HG03280 (cell line): Measurements from ENCODE around the gene TOR2A.
"Not testable (repeated sequence)": the region's sequence is repeated elsewhere in the genome, so short reads cannot be mapped to it uniquely, and the experiment has no call there.

Experiments
- ATAC-seq: cut with Tn5 transposase; IDR thresholded peaks from one replicate; pipeline ENCODE4 v1.9.1; 2021; ENCODE audit warnings: mild to moderate bottlenecking, moderate library complexity; ENCODE audit not compliant: unreplicated experiment

Gene TOR2A

GRCh38 chr9:127734747-127735529, at the start of gene TOR2A:
TOR2A (minus strand) TSS chr9:127735294; CDS start chr9:127735270, 24 bp downstream.
- ATAC-seq, result peak; percentile 89

GRCh38 chr9:127783111-127784008, 48.3 kb upstream of the TOR2A start:
- ATAC-seq, result no peak

GRCh38 chr9:127781806-127782205, 46.7 kb upstream of the TOR2A start:
- no peak for ATAC-seq

GRCh38 chr9:127780909-127781308, 45.8 kb upstream of the TOR2A start:
- not testable (repeated sequence) for ATAC-seq

- no peak for ATAC-seq
Measured at GRCh38 chr9:127780126-127780885, 45.2 kb upstream of the TOR2A start.

- ATAC-seq, result peak; percentile 53
Measured at GRCh38 chr9:127779136-127779981, 44.3 kb upstream of the TOR2A start.

- peak; percentile 38 for ATAC-seq
Measured at GRCh38 chr9:127778280-127779135, 43.4 kb upstream of the TOR2A start, which contains the start of gene SH2D3C. SH2D3C (minus strand) TSS chr9:127778666; CDS start chr9:127778627, 39 bp downstream.

- ATAC-seq, result no peak
Measured at GRCh38 chr9:127777368-127777980, 42.4 kb upstream of the TOR2A start.

GRCh38 chr9:127776924-127777289, 41.8 kb upstream of the TOR2A start:
- no peak for ATAC-seq

GRCh38 chr9:127776195-127776923, 41.3 kb upstream of the TOR2A start:
- ATAC-seq, result no peak

GRCh38 chr9:127773981-127774380, 38.9 kb upstream of the TOR2A start:
- no peak for ATAC-seq

GRCh38 chr9:127773272-127773671, 38.2 kb upstream of the TOR2A start:
- no peak for ATAC-seq

- no peak for ATAC-seq
Measured at GRCh38 chr9:127772603-127773002, 37.5 kb upstream of the TOR2A start.

GRCh38 chr9:127771570-127772189, 36.6 kb upstream of the TOR2A start:
- ATAC-seq, result no peak

- peak; percentile 86 for ATAC-seq
Measured at GRCh38 chr9:127770905-127771569, 35.9 kb upstream of the TOR2A start.

GRCh38 chr9:127770583-127770904, 35.5 kb upstream of the TOR2A start:
- no peak for ATAC-seq

- no peak for ATAC-seq
Measured at GRCh38 chr9:127769929-127770582, 35.0 kb upstream of the TOR2A start.
